CD4-positive, alpha-beta memory T cell (primary cell): ENCODE results near the gene MTREX. TPM values are rescaled to one million over a fixed set of nuclear protein-coding genes. Genes with fewer than 3 reads are reported as not detected.

ENCODE experiments used
- CTCF ChIA-PET: fragments of 350-600 bp; sonication (Branson Sonifier 250); formaldehyde crosslinking; loops from one replicate; lab custom pipeline; 2021; ENCODE audit warnings: inconsistent platforms; ENCODE audit not compliant: partially characterized antibody; lab: Charles Lee
- POLR2A ChIA-PET: fragments of 350-600 bp; sonication (Branson Sonifier 250); formaldehyde crosslinking; loops from one replicate; lab custom pipeline; 2021; ENCODE audit not compliant: partially characterized antibody; lab: Charles Lee
- DNase-seq, 5 donors: peaks; one replicate each; pipeline versions ENCODE4 v3.0.0 to v3.0.0-alpha.2; 2020 to 2022; ENCODE audit warnings: mixed read lengths in 1 of 5
- H3K27ac ChIP-seq: one replicate; pipeline ENCODE4 v1.7.0; 2013; ENCODE audit warnings: low read depth, low read length
- H3K27me3 ChIP-seq: 2 replicates; pipeline ENCODE4 v1.7.0; 2013; ENCODE audit warnings: mild to moderate bottlenecking, low read length, moderate library complexity; ENCODE audit not compliant: insufficient read depth
- H3K36me3 ChIP-seq: 2 replicates; pipeline ENCODE4 v1.7.0; 2013; ENCODE audit warnings: mild to moderate bottlenecking, low read length, moderate library complexity; ENCODE audit not compliant: insufficient read depth
- H3K4me1 ChIP-seq: 2 replicates; pipeline ENCODE4 v1.7.0; 2013; ENCODE audit warnings: mild to moderate bottlenecking, low read length, moderate library complexity; ENCODE audit not compliant: insufficient read depth
- H3K4me3 ChIP-seq, 2 donors: one replicate each; pipeline ENCODE4 v1.7.0; 2013; ENCODE audit warnings: low read length in 2 of 2, mild to moderate bottlenecking in 1 of 2
- H3K9me3 ChIP-seq, 2 donors: one replicate each; pipeline ENCODE4 v1.7.0; 2013; ENCODE audit warnings: low read length in 2 of 2, control low read depth in 1 of 2; ENCODE audit not compliant: control insufficient read depth in 1 of 2
- H3K27ac Mint-ChIP-seq, 7 donors: one replicate each; pipeline ENCODE4 v1.8.0; 2020 to 2021; ENCODE audit warnings: mixed read lengths in 7 of 7, mild to moderate bottlenecking in 6 of 7, inconsistent platforms in 3 of 7, moderate library complexity in 3 of 7
- H3K27me3 Mint-ChIP-seq, 2 donors: one replicate each; pipeline ENCODE4 v1.8.0; 2020 to 2021; ENCODE audit warnings: mixed read lengths in 2 of 2
- H3K36me3 Mint-ChIP-seq, 2 donors: one replicate each; pipeline ENCODE4 v1.8.0; 2020 to 2021; ENCODE audit warnings: mixed read lengths in 2 of 2, inconsistent platforms in 1 of 2, mild to moderate bottlenecking in 1 of 2
- H3K4me1 Mint-ChIP-seq, 4 donors: one replicate each; pipeline ENCODE4 v1.8.0; 2020 to 2021; ENCODE audit warnings: mixed read lengths in 4 of 4, mild to moderate bottlenecking in 1 of 4
- H3K4me3 Mint-ChIP-seq, 8 donors: one replicate each; pipeline ENCODE4 v1.8.0; 2020 to 2021; ENCODE audit warnings: mixed read lengths in 8 of 8, mild to moderate bottlenecking in 7 of 8, moderate library complexity in 6 of 8, inconsistent platforms in 3 of 8
- H3K9me3 Mint-ChIP-seq, 8 donors: one replicate each; pipeline ENCODE4 v1.8.0; 2020 to 2021; ENCODE audit warnings: mixed read lengths in 8 of 8, mild to moderate bottlenecking in 5 of 8, inconsistent platforms in 3 of 8, moderate library complexity in 1 of 8
- intact Hi-C: fragments of 100-400 bp; cut with micrococcal nuclease; formaldehyde crosslinking; loops from one replicate; pipeline ENCODE4 v1.15.1; 2023
- polyA plus RNA-seq, 2 donors: library from polyadenylated mRNA; unstranded; fragments of 300-500 nt; fragmentation: Illumina TruSeq; gene quantifications; one replicate each; pipeline ENCODE4 v1.2.3, GENCODE V29; 2021
- total RNA-seq, 2 experiments: library from RNA; stranded (reverse); gene quantifications; one replicate each; pipeline ENCODE4 v1.2.3, GENCODE V29; 2021

The MTREX gene
- total and polyA plus RNA-seq, 4 experiments from 2014 or later, result 28.8 to 82.2 (median 55.4) TPM

DNA sequence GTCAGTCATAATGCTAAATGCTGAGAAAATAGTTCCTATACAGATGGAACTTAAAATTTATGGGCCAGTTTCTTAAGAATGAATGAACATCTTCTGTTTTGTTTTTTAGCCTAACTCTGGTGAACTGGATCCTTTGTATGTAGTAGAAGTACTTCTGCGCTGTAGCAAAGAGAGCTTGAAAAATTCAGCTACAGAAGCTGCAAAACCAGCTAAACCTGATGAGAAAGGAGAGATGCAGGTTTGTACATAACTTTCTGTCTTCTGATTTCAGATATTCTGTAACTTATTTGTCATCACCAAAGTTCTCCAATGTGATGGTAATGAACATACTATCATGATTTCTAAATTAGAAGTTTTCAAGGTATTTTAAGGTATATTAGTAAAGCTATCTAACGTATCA lies 80.1 kb downstream of the MTREX start:
- no peaks in the 10 kb centered on the region for H3K4me1 ChIP-seq
- POLR2A ChIA-PET, result no interaction called here
- no peak overlapping the region for H3K27ac Mint-ChIP-seq
- no peaks in the 10 kb centered on the region for H3K27me3 ChIP-seq
- intact Hi-C loops, result no loop called here
- no peak overlapping the region for H3K4me3 ChIP-seq
- no peak overlapping the region for H3K4me3 Mint-ChIP-seq
- no peak overlapping the region for H3K27ac ChIP-seq
- DNase-seq, result no peak
- H3K4me1 Mint-ChIP-seq, result peaks cover 6 to 23% (median 12%) of the 10 kb centered on the region in 4 donors
- CTCF ChIA-PET, result no interaction called here
- H3K36me3 ChIP-seq, result peaks cover 23% of the 10 kb centered on the region
- no peaks in the 10 kb centered on the region for H3K27me3 Mint-ChIP-seq
- peaks cover 75 to 80% of the 10 kb centered on the region in 2 donors for H3K36me3 Mint-ChIP-seq
- peaks cover 0 to 7% of the 10 kb centered on the region in 2 donors for H3K9me3 ChIP-seq
- H3K9me3 Mint-ChIP-seq, result peaks cover 3 to 24% (median 14%) of the 10 kb centered on the region in 8 donors

- no peaks in the 10 kb centered on the region for H3K4me1 ChIP-seq
- intact Hi-C loops, result no loop called here
Observed at GRCh38 chr5:55391707-55392106, 83.9 kb downstream of the MTREX start.

GRCh38 chr5:55392669-55393068 lies 84.9 kb downstream of the MTREX start:
- no peaks in the 10 kb centered on the region for H3K27me3 ChIP-seq
- ChIA-PET CTCF (interaction anchor here (0.5 to 2.2 kb wide), 3 partner anchors 13 to 1708 kb away, joined by 3 to 9 read pairs (median 5); no protein-coding TSS in a partner anchor), POLR2A (interaction anchor here (0.5 kb wide), 1 partner anchor 124 kb away, joined by 3 read pairs; no protein-coding TSS in a partner anchor)
- Mint-ChIP-seq H3K9me3 (peaks cover 0 to 8% (median 2%) of the 10 kb centered on the region in 8 donors), H3K4me3 (no peak overlapping the region), H3K4me1 (peaks cover 0 to 10% (median 4%) of the 10 kb centered on the region in 4 donors), H3K36me3 (peaks cover 60 to 74% of the 10 kb centered on the region in 2 donors), H3K27ac (no peak overlapping the region), H3K27me3 (no peaks in the 10 kb centered on the region)
- H3K9me3 ChIP-seq, result peaks cover 0 to 7% of the 10 kb centered on the region in 2 donors
- no peak for DNase-seq
- H3K36me3 ChIP-seq, result peaks cover 23% of the 10 kb centered on the region
- H3K4me1 ChIP-seq, result no peaks in the 10 kb centered on the region
- no peak overlapping the region for H3K27ac ChIP-seq
- H3K4me3 ChIP-seq, result no peak overlapping the region
- intact Hi-C loops, result no loop called here

More at GRCh38 chr5:55391707-55392106, 83.9 kb downstream of the MTREX start:
- Mint-ChIP-seq H3K4me3 (no peak overlapping the region), H3K36me3 (peaks cover 62 to 69% of the 10 kb centered on the region in 2 donors), H3K27ac (no peak overlapping the region), H3K27me3 (no peaks in the 10 kb centered on the region), H3K9me3 (peaks cover 0 to 8% (median 2%) of the 10 kb centered on the region in 8 donors), H3K4me1 (peaks cover 2 to 9% (median 5%) of the 10 kb centered on the region in 4 donors)
- ChIA-PET POLR2A (no interaction called here), CTCF (interaction anchor here (1.7 to 2.2 kb wide), 2 partner anchors 14 to 19 kb away, joined by 5 to 9 read pairs; no protein-coding TSS in a partner anchor)
- H3K27ac ChIP-seq, result no peak overlapping the region
- no peak for DNase-seq
- peaks cover 0 to 7% of the 10 kb centered on the region in 2 donors for H3K9me3 ChIP-seq
- H3K27me3 ChIP-seq, result no peaks in the 10 kb centered on the region
- peaks cover 23% of the 10 kb centered on the region for H3K36me3 ChIP-seq
- H3K4me3 ChIP-seq, result no peak overlapping the region

DNA sequence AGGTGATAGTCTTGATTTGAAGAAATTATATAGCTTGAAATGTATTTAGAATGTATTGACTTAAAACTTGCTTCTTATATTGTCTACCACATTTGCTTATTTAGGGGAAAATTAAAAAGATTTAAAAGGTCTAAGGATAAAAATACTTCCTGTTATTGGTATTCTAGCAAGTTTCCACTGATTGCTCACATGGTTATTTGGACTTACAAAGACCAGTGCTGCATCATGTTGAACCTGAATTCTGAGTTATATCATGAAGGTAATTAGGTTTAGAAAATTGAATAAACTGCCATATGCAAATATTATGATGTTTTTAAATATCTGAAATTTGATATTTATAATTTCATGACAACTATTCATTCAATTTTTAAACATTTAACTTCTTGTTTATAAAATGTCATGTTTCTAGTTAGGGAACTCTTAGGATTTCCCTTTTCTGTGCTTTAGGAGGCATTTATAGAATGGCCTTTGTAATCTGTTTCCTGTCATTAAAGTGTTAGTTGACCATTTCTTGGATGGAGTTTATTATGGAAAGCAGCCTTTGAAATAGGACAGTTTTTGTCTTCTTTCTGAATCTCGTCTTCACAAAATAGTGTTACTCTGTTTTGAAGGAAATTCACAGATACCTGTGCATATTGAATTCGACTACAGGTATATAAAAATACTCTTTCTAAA lies 85.8 kb downstream of the MTREX start:
- ChIA-PET POLR2A (no interaction called here), CTCF (interaction anchor here (2.2 kb wide), 1 partner anchor 12 kb away, joined by 9 read pairs; no protein-coding TSS in a partner anchor)
- intact Hi-C loops, result no loop called here

GRCh38 chr5:55402199-55402598 lies 94.4 kb downstream of the MTREX start:
- no peak overlapping the region for H3K4me3 ChIP-seq
- Mint-ChIP-seq H3K9me3 (no peaks in the 10 kb centered on the region), H3K4me1 (no peaks in the 10 kb centered on the region), H3K36me3 (peaks cover 41 to 70% of the 10 kb centered on the region in 2 donors), H3K27ac (peak overlapping the region in 1 of 7 donors; percentile 3), H3K4me3 (no peak overlapping the region), H3K27me3 (no peaks in the 10 kb centered on the region)
- CTCF ChIA-PET, result interaction anchor here (1.2 kb wide), 1 partner anchor 230 kb away, joined by 3 read pairs; no protein-coding TSS in a partner anchor
- H3K27ac ChIP-seq, result no peak overlapping the region
- POLR2A ChIA-PET, result no interaction called here
- no peaks in the 10 kb centered on the region for H3K4me1 ChIP-seq
- DNase-seq, result no peak
- H3K27me3 ChIP-seq, result no peaks in the 10 kb centered on the region
- intact Hi-C loops, result no loop called here
- H3K9me3 ChIP-seq, result no peaks in the 10 kb centered on the region
- peaks cover 14% of the 10 kb centered on the region for H3K36me3 ChIP-seq

More for the DNA sequence above, 85.8 kb downstream of the MTREX start:
- Histone ChIP-seq H3K27me3 (no peaks in the 10 kb centered on the region), H3K9me3 (peaks cover 0 to 7% of the 10 kb centered on the region in 2 donors), H3K36me3 (peaks cover 13% of the 10 kb centered on the region), H3K4me1 (no peaks in the 10 kb centered on the region), H3K4me3 (no peak overlapping the region), H3K27ac (no peak overlapping the region)
- peaks cover 0 to 10% (median 4%) of the 10 kb centered on the region in 4 donors for H3K4me1 Mint-ChIP-seq
- H3K9me3 Mint-ChIP-seq, result peaks cover 0 to 8% (median 2%) of the 10 kb centered on the region in 8 donors
- DNase-seq, result no peak
- H3K27ac Mint-ChIP-seq, result no peak overlapping the region
- H3K36me3 Mint-ChIP-seq, result peaks cover 57 to 68% of the 10 kb centered on the region in 2 donors
- H3K27me3 Mint-ChIP-seq, result no peaks in the 10 kb centered on the region
- no peak overlapping the region for H3K4me3 Mint-ChIP-seq

- Mint-ChIP-seq H3K4me3 (no peak overlapping the region), H3K4me1 (peaks cover 0 to 8% (median 2%) of the 10 kb centered on the region in 4 donors), H3K9me3 (no peaks in the 10 kb centered on the region), H3K36me3 (peaks cover 46 to 59% of the 10 kb centered on the region in 2 donors), H3K27me3 (no peaks in the 10 kb centered on the region), H3K27ac (peak overlapping the region in 1 of 7 donors; percentile 17)
- Histone ChIP-seq H3K36me3 (peaks cover 17% of the 10 kb centered on the region), H3K9me3 (no peaks in the 10 kb centered on the region), H3K4me3 (no peak overlapping the region), H3K4me1 (no peaks in the 10 kb centered on the region), H3K27me3 (no peaks in the 10 kb centered on the region), H3K27ac (no peak overlapping the region)
- intact Hi-C loops, result no loop called here
- ChIA-PET CTCF (interaction anchor here (1.8 to 2.8 kb wide), 2 partner anchors 14 to 285 kb away, joined by 9 to 14 read pairs; no protein-coding TSS in a partner anchor), POLR2A (interaction anchor here (1.2 kb wide), 1 partner anchor 286 kb away, joined by 3 read pairs; no protein-coding TSS in a partner anchor)
- DNase-seq, result no peak
Observed at GRCh38 chr5:55406292-55406691, 98.5 kb downstream of the MTREX start.
